ENCODE data around the gene C14orf119.

DNA sequence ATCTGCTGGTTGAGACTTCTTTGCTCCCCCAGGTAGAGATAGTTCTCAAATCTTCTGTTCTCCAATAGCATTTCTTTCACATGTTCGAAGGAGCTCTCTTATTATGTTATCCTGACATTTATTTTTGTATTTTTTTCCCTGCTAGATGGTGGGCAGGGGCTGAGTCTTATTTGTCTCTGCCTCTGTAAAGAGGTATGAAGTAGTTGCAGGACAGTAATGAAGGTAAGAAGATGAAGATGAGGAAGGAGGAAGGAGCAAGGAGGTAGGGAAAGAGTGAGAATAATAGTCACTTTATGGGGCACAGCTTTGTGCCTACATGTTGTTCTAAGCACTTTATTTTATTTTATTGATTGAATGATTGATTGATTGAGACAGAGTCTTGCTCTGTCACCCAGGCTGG, 14.5 kb downstream of the C14orf119 start:
- TF ChIP-seq, protein P1, sequence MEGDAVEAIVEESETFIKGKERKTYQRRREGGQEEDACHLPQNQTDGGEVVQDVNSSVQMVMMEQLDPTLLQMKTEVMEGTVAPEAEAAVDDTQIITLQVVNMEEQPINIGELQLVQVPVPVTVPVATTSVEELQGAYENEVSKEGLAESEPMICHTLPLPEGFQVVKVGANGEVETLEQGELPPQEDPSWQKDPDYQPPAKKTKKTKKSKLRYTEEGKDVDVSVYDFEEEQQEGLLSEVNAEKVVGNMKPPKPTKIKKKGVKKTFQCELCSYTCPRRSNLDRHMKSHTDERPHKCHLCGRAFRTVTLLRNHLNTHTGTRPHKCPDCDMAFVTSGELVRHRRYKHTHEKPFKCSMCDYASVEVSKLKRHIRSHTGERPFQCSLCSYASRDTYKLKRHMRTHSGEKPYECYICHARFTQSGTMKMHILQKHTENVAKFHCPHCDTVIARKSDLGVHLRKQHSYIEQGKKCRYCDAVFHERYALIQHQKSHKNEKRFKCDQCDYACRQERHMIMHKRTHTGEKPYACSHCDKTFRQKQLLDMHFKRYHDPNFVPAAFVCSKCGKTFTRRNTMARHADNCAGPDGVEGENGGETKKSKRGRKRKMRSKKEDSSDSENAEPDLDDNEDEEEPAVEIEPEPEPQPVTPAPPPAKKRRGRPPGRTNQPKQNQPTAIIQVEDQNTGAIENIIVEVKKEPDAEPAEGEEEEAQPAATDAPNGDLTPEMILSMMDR (IDR thresholded peaks at IDR 0.05; ENCODE audit: low read depth, low read length, poor library complexity, severe bottlenecking) = no peak
- no peak for TF ChIP-seq EZH2phosphoT487 (IDR thresholded peaks at IDR 0.05; ENCODE audit: borderline replicate concordance, low read length)
